Fibroblast of skin of right biceps (primary cell): Measurements from ENCODE around the gene HOXB8.
A peak's percentile ranks its signal among the peaks of the same experiment; 100 is the strongest.

Experiments
- DNase-seq: peaks from one replicate; pipeline ENCODE4 v3.0.0-alpha.2; 2013

Gene HOXB8

DNA sequence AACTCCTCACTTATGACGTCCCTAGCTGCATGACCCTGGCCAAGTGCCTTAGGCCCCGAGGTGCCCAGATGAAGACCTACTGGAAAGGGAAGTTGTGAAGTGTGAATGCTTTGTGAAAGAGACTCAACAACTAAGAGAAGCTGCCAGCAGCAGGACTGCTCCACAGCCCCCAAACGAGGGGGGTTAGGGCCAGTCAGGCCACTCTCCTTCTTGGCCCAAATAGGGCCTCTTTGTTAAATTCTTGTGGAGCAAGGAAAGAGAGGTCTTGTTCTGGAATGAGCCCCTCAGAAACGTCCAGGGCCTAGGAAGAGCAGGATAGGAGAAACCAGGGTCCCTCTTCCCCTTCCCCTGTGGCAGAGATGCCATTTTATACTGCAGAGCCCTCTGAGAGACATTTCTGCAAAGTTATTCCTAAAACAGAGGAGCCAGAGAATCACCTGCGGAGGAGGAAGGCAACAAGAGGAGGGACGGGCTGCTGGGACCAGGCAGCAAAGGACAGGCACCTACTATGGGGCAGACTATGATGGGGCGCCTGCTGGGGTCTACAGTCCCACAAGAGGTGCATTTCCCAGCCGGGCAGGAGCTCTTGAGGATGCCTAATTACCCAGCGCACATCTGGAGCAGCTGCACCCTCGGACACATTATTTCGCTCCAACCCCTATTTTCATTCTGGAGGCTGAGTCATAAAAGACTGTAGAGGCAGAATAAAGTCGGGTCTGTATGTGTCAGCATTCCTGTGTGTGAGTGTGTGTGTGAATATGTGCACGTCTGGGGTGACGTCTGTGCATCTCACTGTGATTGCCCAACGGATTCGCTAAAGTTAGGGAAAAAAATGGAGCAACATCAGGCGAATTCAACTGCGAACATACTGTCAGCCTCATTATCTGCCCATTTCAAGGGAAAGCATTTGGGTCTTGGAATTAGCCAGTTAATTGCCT, 22.5 kb upstream of the HOXB8 start:
- peak; percentile 95 for DNase-seq

DNA sequence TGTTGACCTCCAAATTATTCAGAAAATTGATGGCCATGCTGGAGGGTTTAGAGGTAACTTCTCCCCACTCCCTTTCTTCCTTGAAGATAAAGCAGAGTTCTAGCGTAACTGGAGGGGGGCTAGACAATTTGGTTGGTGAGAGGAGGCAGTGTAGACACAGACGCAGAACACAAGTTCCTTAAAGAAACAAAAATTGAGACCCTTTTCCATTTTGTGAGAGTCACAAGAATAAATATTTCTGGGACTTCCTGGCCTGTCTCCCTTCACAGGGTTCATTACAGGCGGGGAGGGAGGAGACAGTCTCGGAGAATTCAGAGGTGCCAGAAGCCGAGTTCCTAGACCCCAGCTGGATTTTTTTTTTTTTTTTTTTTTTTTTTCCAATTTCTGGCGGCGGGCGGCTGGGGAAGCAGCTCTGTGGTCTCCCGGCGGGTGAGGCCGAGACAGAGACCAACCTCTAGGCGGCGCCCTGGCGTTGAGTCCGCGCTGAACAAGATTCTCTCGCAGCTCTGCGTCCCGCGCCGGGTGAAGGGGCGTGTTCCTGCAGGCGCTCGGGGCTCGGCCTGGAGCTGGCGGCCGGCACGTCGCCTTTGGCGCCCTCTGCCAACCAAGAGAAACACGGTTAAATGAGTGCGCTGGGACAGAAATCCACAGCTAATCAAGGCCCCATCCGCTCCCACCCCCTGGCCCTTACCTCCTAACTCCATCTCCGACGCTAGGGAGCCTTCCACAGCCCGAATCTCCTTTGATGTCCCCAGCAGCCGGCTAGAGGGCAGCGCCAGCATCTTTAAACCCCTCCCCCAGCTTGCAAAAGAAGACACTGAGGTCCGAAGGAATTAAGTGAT, 21.3 kb upstream of the HOXB8 start:
- peak; percentile 77 for DNase-seq

DNA sequence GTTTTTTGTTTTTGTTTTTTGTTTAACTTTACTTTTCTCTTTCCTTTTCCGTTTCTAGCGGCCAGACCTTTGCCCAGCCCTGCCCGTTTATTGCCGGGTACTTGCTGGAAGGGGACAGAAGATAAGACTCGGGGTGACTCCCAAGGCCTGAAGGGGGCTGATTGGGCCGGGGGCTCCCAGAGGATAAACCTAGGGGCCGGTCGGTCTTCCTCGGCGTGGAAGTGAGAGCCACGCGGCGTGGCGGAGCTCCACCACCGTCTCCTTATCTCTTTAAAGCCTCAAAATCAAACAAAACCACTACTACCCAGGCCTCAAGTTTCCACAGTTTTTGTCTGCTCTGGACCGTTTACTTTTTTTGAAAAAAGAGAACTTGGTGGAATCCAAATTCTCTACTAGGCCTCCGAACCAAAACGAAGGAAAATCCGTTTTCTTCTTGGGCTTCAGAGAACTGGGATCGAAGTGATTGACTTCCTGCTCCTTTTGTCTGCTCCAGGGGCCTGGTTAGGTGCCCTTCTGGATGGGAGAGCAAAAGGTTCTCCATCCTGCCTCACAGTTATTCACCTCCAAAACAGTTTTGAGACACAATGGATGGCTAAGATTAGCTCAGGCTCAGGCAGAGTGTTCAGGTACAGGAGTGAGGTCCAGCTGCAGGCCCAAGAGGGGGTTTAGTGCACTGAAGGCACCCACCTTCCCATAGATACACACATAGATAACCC, 19.6 kb upstream of the HOXB8 start:
- DNase-seq, result no peak

DNA sequence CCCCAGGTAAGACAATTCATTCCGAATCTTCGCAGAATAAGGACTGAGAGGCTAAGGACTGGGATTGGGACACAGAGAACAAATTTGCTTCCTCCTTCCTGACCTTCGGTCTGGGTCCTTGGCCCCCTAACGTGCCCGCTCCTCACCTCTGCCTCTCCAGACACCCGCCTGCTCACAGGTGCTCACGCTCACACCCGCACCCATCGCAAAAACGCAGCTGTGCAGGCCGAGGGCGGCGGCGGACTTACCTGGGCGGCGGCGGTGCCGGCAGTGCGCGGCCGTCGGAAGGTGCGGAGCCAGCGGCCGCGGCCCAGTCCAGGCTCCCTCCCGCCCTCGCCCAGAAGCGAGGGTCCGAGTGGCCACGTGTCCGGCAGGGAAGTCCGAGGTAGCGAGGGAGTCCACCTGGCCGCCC, 18.2 kb upstream of the HOXB8 start:
- DNase-seq, result no peak

DNA sequence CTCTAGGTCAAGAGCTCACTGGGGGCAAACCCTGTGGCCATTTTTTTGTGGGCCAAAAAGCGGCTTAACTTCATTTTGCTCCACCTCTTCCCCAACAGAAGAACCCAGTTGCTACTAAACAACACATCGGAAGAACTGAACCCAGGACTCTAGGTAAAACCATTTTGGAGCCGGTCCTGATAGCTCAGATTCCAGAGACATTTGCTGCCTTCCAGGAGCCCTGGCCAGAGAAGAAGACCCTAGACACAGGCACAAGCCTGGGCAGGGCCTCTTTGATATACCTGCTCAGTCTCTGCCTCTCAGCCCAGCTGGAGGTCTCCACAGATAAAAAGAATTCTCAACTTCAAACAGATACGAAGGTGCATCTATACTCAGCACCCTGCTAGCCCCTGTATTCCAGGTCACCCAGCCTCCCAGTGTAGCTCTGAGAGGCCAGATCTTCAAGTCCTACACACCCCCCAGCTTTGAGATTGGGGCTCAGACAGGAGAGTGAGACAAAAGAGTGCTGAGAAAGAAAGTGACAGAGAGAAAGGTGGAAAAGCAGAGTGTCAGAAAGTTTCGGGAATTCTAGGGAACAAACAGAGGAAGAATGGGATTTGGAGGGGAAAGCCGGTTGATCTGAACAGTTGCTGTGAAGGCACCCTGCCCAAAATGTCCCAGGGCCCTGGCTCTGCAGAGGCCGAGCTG, 17.6 kb upstream of the HOXB8 start:
- DNase-seq, result no peak

DNA sequence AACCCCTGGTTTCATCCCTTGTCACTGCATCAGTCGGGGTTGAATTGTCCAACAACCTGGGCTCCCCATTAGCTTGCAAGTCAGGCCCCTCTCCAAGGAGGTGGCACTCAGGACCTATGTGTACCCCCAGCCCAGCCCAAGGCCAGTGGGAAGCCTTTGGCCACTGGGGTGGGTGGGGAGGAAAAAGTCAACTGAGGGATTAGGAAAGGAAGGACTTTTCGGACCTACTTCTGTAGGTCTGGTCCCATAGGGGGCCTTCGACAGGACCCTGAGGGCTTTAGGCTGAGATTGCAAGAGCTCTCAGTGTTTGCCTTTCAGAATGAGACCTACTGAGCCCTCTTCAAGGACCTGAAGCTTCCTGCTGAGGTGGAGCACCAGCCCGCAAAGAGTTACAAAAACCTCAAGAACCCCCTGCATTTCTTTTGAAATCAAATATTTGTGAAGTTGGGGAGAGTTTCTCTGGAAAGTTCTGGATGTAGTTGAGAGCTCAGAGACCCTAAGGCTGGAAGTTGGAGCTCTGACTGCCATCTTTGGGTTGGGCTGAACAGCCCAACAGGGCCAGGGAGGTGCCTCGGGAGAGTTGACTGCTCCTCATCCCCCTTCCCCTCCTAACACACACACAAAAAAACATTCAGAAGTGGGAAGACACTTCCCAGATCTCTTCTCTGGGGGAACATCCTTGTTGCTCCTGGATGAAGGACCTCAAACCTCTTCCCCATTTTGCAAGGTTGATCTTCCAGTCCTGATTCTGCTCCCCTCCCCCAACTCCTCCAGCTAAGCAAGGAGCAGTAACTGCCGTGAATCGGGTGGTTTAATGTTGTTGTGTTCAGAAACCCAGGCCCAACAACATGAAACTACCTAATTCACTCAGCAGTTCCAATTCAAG, 16.8 kb upstream of the HOXB8 start:
- no peak for DNase-seq

DNA sequence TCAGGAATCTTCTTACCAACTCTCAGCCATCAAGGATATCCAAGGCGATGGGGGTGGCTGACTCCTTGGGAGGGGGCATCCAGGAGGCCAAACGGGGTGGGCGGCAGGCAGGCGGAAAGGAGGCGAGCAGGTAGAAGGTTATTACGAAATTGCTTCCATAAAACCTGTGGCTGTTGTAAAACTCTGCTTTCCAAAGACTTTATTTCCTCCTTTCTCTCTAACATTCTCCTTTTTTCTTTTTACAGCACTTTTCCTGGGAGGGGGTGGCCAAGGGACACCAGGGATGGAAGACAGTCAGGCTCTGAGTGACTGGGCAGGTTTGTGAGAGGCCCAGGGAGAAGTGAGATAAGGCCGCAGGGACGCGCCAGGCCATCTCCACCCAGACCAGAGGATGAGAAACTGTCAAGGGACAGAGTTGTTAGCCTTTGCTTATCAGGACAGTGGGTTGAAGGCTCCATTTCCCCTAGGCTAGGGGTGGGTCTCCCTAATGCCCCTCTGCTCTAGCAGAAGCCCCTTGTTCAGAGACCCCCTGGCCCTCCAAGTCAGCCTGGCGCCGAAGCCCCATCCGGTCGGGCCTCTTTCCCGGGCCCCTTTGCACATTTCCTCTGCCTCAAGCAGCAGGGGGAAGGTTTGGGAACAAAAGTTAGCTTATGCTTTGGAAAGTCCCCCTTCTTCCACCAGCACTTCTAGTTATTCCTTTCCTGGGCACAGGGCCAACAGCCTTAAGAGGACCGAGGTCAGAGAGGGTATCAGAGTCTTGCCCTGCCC, 16.0 kb upstream of the HOXB8 start:
- DNase-seq, result no peak

DNA sequence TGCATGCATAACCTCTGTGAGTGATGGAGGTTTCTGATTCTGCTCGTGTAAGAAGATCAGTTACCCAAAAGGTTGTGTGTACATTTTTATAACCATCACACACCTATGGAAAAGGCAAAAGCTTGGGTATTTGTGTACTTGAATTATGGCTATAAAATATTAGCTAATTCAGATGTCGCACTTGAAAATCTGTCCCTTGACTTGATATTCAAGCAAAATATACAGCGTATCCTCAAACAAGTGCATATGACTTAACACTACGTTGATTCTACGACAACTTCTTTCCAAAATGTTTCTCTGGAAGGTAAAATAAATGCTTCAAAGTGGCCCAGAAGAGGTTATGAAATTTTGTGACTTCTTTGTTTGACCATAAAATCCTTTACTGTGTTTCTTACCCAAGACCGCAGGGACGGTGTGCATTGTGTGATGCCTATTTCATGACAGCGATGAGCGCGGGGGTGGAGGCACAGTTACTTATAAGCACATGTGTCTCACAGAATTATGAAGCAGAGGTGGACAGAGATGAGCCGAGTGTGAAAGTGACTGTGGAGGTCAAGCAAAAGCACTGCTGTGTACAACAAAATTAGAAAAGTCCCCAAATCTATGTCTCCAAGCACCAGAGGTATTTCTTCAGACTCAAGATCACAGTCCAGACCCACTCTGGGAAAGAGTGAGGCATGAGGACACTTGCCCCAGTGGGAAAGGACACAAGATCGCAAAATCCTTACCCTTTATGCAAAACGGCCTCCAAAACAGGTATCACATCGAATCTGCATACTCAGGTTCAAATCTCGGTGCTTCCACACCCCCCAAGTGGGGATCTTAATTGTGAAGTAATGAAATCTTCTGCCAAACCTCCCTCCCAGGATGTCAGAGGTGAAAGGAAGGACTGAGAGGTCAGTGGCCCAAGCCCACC, 15.2 kb upstream of the HOXB8 start:
- DNase-seq, result no peak

DNA sequence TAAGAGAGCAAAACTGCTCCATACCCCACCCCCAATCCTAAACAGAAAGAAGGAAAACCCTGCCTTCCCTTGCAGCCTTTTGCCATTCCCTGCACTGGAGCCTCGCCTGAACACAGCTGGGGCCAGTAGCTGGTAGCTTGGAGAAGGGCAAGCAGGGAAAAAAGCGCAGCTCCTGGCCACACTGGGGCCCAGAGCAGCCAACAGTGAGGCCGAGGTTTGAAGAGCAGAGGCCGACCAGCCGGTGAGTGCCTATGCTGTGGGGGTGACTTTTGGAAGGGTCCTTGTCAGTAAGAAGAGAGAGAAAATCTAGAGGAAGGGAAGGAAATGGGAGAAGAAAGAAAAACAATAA, 14.3 kb upstream of the HOXB8 start:
- no peak for DNase-seq

DNA sequence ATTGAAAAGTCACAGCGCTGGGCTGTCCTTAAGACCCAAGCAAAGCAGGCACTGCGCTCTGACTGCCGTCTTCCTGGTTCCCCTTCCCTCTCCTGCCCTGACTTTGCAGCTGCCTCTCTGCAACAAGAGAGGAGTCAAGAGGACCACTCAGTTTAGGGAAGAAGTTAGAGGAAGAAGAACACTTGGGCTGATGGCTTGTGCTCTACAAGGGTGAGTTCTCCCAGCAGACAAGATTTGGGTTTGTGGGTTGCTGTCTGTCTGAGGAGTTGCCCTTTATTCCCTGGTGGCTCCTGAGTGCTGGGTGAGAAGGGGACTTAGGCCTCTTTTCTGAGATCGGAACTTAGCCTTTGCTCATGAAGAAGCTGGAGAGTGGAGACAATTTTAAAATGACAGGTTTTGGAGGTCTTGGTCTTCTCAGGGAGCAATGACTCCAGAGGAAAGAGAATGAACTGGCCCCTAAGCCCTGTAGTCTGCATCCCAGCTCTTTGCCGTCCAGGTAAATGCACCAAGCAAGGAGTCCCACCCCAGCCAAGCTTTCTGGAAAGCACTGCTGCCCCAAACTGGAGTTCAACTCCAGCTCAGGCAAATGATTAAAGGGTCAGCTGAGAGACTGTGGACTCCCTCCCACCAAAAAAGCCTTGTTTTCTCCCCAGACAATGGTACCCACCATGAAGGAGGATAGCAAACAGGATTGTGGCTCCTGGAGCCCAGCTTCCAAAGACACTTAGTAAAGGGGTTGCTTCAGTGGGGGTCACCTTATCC, 13.7 kb upstream of the HOXB8 start:
- no peak for DNase-seq

DNA sequence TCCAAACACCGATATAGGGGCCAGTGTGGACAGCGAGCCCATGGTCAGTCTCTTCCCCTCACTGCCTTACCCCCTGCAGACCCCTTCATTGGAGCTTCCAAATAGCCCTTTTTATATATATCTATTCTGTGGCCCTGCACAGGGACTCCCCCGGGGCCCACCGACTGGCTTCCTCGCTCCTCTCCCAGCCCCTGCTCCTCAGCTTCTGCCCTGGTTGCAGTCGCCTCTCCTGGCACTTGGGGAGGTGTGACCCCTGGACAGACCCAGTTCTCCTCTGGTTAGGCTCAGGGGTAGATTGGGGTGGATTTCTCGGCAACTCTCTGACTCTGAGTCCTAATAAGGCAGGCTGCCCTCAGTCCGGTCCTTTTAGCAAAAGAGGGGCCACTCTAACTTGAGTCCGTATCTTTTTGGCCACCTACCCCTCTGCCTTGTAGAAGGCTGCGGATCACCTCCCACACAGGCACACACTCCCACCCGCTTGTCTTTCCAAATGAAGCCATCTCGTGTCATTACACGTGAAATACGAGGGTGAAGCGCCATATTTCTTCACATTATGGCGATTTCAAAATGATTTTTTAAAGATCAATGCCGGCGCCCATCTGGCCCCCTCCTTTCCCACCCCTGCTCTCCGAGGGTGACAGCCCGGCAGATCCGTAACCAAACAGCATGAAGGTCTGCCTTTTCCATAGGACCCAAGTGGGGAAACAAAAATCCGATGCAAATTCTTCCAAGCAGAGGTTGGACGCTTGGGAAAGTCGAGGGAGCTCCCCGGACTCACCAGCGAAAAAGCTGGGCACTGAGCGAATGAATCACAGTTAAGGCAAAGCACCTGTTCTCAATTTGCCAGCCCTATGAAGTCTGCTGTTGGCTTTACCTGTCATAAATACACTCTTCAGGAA, 12.8 kb upstream of the HOXB8 start:
- no peak for DNase-seq

DNA sequence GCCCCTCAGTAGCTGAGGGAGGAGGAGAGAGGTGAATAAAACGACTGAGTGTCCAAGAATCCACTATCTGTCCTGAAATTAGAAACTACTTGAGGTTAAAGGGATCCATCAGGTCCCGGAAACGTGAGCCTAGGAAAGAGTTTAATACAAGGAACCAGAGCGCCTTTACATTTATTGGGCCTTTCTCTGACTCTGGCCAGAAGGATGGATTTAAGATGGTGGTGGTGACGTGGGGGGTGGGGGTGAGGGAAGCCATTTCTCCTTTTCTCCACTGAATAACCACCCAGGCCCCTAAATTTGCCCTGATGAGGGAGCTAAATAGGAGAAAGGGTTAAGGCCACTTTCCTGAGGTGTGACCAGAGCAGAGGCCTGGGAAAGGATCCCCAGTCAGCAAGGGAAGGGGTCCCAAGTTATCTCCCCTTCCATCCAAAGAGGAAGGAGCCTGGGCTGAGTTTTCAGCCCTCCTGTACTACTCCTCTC, 12.1 kb upstream of the HOXB8 start:
- no peak for DNase-seq

DNA sequence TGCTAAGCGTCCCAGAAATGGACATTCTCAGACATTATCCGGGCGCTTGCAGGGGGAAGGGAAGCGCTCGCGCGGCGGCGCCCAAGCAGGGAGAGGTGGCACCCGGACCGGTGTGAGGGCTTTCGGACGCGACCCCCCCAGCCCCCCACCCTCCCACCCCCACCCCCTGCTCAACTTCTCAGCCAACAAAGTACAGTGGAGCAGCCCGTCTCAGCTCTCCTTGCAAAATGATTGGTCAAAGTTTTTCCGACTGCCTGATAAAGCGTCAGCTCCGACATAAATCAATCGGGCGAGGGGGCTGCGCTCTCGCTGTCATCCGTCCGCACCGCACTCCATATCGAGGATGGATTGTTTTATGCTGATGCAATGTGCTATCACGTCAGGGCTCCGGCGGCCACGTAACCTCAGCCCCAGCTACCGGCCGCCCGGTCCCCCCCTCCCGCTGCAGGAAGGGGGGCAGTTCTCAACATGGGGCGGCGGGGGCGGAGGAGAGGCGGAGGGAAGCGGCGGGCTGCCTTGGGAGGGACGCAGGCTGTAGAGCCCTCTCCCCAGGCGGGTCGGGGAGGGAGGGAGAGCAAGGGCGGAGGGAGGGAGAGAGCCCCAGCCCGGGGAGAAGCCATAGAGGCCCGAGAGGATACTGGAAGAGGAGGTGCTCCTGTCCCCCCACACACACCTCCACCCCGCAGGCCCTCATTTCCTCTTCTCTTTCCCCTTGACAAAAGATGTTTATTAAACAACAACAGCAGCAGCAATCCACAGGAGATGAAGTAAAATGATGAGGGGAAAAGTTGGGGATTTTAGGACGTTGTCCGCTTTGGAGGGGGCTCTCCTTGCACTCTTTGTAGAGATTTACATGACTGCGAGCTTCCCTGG, 11.4 kb upstream of the HOXB8 start, which contains the start of gene HOXB9:
Gene HOXB9, minus strand, starts transcription at position 114 of the 873 bp plus-strand sequence. Its CDS starts 89 bp downstream, at position 25.
- peak; percentile 63 for DNase-seq

DNA sequence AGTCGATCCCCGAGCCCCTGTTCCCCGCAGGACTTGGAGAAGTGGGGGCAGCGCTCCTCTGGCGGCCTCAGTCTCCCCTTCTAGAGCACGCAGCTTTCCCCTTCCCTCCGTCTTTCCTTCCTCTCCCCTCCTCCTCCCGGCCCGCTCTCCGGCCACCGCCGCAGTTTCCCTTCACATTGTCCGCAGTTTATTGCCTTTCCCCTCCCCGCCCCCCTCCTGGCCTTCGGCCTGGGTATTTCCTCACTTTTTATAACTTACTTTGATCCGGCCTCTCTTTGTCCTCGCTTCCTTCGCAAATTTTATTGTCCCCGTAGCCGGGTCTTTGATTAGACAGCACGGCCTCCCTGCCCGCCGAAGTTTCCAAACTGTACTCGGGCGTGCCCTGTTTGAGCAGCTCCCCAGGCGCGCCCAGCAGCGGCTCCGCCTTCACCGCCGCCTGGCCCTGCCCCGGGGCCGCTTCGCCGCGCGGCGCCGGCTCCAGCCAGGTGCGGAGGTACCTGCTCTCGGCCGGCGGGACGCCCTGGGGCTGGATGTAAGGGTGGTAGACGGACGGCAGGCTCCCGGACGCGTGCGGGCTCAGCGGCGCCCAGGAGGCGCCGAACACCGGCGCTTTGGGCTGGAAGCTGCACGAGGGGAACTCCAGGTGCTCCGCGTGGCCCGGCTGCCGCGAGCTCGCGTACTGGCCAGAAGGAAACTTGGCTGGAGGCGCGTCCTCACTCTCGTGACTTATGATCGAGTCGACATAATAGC, 10.6 kb upstream of the HOXB8 start:
- no peak for DNase-seq
